ENCODE results near the gene MTHFD2L. TPM values are rescaled to one million over a fixed set of nuclear protein-coding genes. Genes with fewer than 3 reads are reported as not detected.
"Not testable (repeated sequence)": the region's sequence is repeated elsewhere in the genome, so short reads cannot be mapped to it uniquely, and the experiment has no call there.

The MTHFD2L gene
- total and polyA plus RNA-seq, 10 donors, result 7.8 to 19.7 (median 13.3) TPM

- TF ChIP-seq POLR2A (IDR thresholded peaks at IDR 0.05), result no peak
- TF ChIP-seq POLR2AphosphoS5 (IDR thresholded peaks at IDR 0.05), result no peak
- no peak for TF ChIP-seq CTCF (IDR thresholded peaks at IDR 0.05 in 8 of 11, conservative IDR thresholded peaks at IDR 0.05 in 3 of 11)
Measured at GRCh38 chr4:74339501-74339900, 181.6 kb downstream of the MTHFD2L start.

GRCh38 chr4:74340421-74340820 is 182.5 kb downstream of the MTHFD2L start:
- H3K4me3 ChIP-seq; H3K27me3 ChIP-seq (replicated peaks in 1 of 7); DNase-seq; H3K27ac ChIP-seq; H3K36me3 ChIP-seq; H3K4me1 ChIP-seq; intact Hi-C loops (cut with DNase I; ENCODE audit: low total_unique reads): not testable (repeated sequence)
- peaks cover 3 to 35% (median 25%) of the 10 kb centered on the region in 8 donors for H3K9me3 ChIP-seq

More at GRCh38 chr4:74339501-74339900, 181.6 kb downstream of the MTHFD2L start:
- intact Hi-C loops (cut with DNase I; ENCODE audit: low total_unique reads), result no loop called here
- peaks cover 3 to 28% (median 19%) of the 10 kb centered on the region in 8 donors for H3K9me3 ChIP-seq
- H3K4me1 ChIP-seq, result peaks cover 0 to 7% (median 0%) of the 10 kb centered on the region in 6 donors
- DNase-seq, result no peak
- H3K36me3 ChIP-seq, result no peaks in the 10 kb centered on the region
- peak overlapping the region in 3 of 8 donors; percentile 12 to 60 (median 54) for H3K27ac ChIP-seq
- no peaks in the 10 kb centered on the region for H3K27me3 ChIP-seq (replicated peaks in 1 of 7)
- no peak overlapping the region for H3K4me3 ChIP-seq

- H3K9me3 ChIP-seq, result peaks cover 3 to 35% (median 25%) of the 10 kb centered on the region in 8 donors
- TF ChIP-seq POLR2AphosphoS5 (IDR thresholded peaks at IDR 0.05) (no peak), POLR2A (IDR thresholded peaks at IDR 0.05) (no peak), CTCF (IDR thresholded peaks at IDR 0.05 in 8 of 11, conservative IDR thresholded peaks at IDR 0.05 in 3 of 11) (no peak)
- H3K4me1 ChIP-seq, result no peaks in the 10 kb centered on the region
- WGBS, 5 donors, result 37 to 84% (median 76%) methylated on average over 1 of the region's 1 CpG; no CpG with 5 or more reads in 1 of the 5 donors
- DNase-seq, result no peak
- intact Hi-C loops (cut with DNase I; ENCODE audit: low total_unique reads), result no loop called here
- H3K4me3 ChIP-seq, result no peak overlapping the region
- peaks cover 0 to 6% (median 0%) of the 10 kb centered on the region in 7 donors for H3K27me3 ChIP-seq (replicated peaks in 1 of 7)
- H3K27ac ChIP-seq, result no peak overlapping the region
- H3K36me3 ChIP-seq, result no peaks in the 10 kb centered on the region
Measured at GRCh38 chr4:74344031-74344430, 186.1 kb downstream of the MTHFD2L start.

Other genes with a start within 250 kb of the MTHFD2L start
- gene PF4, start 176.1 kb upstream of the MTHFD2L start, total RNA-seq, result 10 to 100 TPM; 19.4 to 92.0 (median 51.0) TPM
- gene PF4, start 176.1 kb upstream of the MTHFD2L start, polyA plus RNA-seq, result 10 to 100 TPM in 1 of 3 donors, 1 to 10 TPM in 2; 6.0 to 36.9 (median 8.5) TPM
- gene PPBP, start 169.9 kb upstream of the MTHFD2L start, total RNA-seq, result 100 to 1,000 TPM in 5 of 7 donors, 10 to 100 TPM in 2; 54.8 to 232 (median 146) TPM
- gene PPBP, start 169.9 kb upstream of the MTHFD2L start, polyA plus RNA-seq, result 10 to 100 TPM; 12.9 to 32.0 (median 15.2) TPM
- 1 to 10 TPM; 1.3 to 3.8 (median 2.4) TPM for gene CXCL5, start 159.4 kb upstream of the MTHFD2L start, total RNA-seq
- gene CXCL5, start 159.4 kb upstream of the MTHFD2L start, polyA plus RNA-seq, result 1 to 10 TPM in 2 of 3 donors, under 1 TPM in 1; 0.58 to 2.2 (median 1.1) TPM
- 1 to 10 TPM in 6 of 7 donors, under 1 TPM in 1; 0.52 to 4.0 (median 3.6) TPM for gene CXCL3, start 119.4 kb upstream of the MTHFD2L start, total RNA-seq
- gene CXCL3, start 119.4 kb upstream of the MTHFD2L start, polyA plus RNA-seq, result 1 to 10 TPM; 1.3 to 2.7 (median 2.3) TPM
- gene CXCL2, start 58.9 kb upstream of the MTHFD2L start, total RNA-seq, result 10 to 100 TPM in 2 of 7 donors, 1 to 10 TPM in 5; 4.1 to 15.6 (median 9.1) TPM
- gene CXCL2, start 58.9 kb upstream of the MTHFD2L start, polyA plus RNA-seq, result 1 to 10 TPM; 2.9 to 9.3 (median 6.3) TPM
- gene EPGN, start 150.4 kb downstream of the MTHFD2L start, total RNA-seq, result 1 to 10 TPM in 1 of 7 donors, under 1 TPM in 1, not detected in 5; 0.46 to 1.2 TPM
- gene EPGN, start 150.4 kb downstream of the MTHFD2L start, polyA plus RNA-seq, result under 1 TPM in 1 of 3 donors, not detected in 2; 0.05 TPM
- gene EREG, start 207.0 kb downstream of the MTHFD2L start, total RNA-seq, result 10 to 100 TPM in 1 of 7 donors, 1 to 10 TPM in 3, under 1 TPM in 3; 0.13 to 12.3 (median 1.3) TPM
- under 1 TPM; 0.03 to 0.17 (median 0.07) TPM for gene EREG, start 207.0 kb downstream of the MTHFD2L start, polyA plus RNA-seq

All from spleen (tissue), 11 donors.